ENCODE results near the gene TNFRSF1A. TPM values are rescaled to one million over a fixed set of nuclear protein-coding genes. Genes with fewer than 3 reads are reported as not detected.

Gene TNFRSF1A
- total and polyA plus RNA-seq, 9 of the 15 experiments (the other 6 are each of a cell fraction or from before 2014, with no cell fraction given): 0.76 to 43.5 (median 30.0) TPM

DNA sequence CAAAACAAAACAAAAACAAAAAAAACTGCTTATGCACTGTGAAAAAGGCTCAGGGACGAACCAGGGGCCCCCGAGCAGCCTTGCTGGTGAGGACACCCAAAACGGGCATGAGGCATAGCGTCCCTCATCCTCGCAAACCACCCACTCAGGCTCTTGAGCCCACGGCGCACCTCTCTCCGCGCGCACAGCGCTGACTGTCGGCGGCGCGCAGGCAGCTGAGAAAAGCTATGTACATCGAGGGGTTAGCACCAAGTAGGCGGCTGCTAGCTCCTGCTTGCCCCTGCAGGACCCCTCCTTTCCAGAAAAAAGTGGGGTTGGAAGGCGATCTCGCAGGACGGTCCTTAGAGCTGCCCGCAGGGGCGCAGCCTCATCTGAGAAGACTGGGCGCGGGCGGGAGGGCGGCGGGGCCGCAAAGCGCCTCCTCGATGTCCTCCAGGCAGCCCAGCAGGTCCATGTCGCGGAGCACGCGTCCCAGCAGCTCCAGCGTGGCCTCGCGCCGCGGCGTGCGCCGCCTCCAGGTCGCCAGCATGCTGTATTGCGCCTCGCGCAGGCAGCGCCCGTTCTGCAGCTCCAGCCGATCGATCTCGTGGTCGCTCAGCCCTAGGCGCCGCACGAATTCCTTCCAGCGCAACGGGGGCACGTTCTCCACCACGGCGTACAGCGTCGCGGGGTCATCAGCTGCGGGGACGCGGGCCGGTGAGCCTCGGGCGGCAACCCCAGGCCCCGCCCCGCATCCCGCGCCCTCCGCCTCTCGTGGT, 12.8 kb downstream of the TNFRSF1A start:
- no peak for FAIRE-seq
- CTCF ChIA-PET (ENCODE audit: low intra/inter-chr PET ratio): interaction anchor here (0.6 kb wide), 1 partner anchor 211 kb away, joined by 3 read pairs; no protein-coding TSS in a partner anchor
- no TSS peak for BruUV-seq (replicated peaks)
- no peaks in the 10 kb centered on the region for H3K27me3 ChIP-seq (ENCODE audit: control insufficient read depth in 2 of 2, insufficient read depth in 2 of 2, low read length in 2 of 2)
- POLR2A ChIA-PET: interaction anchor here (0.7 to 1.0 kb wide), 3 partner anchors 11 to 43 kb away, joined by 3 to 4 read pairs (median 3); no protein-coding TSS in a partner anchor
- no peak for DNase-seq (ENCODE audit: extremely low read depth in 1 of 4, low spot score in 3 of 4)
- H3K4me3 ChIP-seq: no peak overlapping the region
- in situ Hi-C loops (cut with MboI): no loop called here
- peaks cover 53% of the 10 kb centered on the region; the same call in 2 of the 3 replicates for H3K36me3 ChIP-seq (ENCODE audit: control insufficient read depth, insufficient read depth, low read length)
- no peaks in the 10 kb centered on the region for H3K9me3 ChIP-seq (replicated peaks; ENCODE audit: control insufficient read depth, insufficient read depth, low read depth, low read length)
- intact Hi-C loops (cut with micrococcal nuclease): loop anchor here (5.0 to 10.0 kb wide), 2 partner anchors 93 to 206 kb away; partner anchors contain the start of gene GAPDH
- no peak overlapping the region for H3K9ac ChIP-seq (ENCODE audit: insufficient read depth in 1 of 2, low read depth in 2 of 2, low read length in 2 of 2)
- H3K27ac ChIP-seq (ENCODE audit: extremely low read depth, low read depth, low read length): no peak overlapping the region
- no peak overlapping the region for H3K4me2 ChIP-seq (ENCODE audit: insufficient read depth, low read length)
- no peaks in the 10 kb centered on the region; the same call in 2 of the 3 replicates for H3K79me2 ChIP-seq (ENCODE audit: control insufficient read depth, insufficient read depth, low read length)
- TF ChIP-seq, protein P1, sequence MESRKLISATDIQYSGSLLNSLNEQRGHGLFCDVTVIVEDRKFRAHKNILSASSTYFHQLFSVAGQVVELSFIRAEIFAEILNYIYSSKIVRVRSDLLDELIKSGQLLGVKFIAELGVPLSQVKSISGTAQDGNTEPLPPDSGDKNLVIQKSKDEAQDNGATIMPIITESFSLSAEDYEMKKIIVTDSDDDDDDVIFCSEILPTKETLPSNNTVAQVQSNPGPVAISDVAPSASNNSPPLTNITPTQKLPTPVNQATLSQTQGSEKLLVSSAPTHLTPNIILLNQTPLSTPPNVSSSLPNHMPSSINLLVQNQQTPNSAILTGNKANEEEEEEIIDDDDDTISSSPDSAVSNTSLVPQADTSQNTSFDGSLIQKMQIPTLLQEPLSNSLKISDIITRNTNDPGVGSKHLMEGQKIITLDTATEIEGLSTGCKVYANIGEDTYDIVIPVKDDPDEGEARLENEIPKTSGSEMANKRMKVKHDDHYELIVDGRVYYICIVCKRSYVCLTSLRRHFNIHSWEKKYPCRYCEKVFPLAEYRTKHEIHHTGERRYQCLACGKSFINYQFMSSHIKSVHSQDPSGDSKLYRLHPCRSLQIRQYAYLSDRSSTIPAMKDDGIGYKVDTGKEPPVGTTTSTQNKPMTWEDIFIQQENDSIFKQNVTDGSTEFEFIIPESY (CRISPR knock-in tag; IDR thresholded peaks at IDR 0.05): peak; percentile 94
- TF ChIP-seq RBFOX2 (IDR thresholded peaks at IDR 0.05; ENCODE audit: low read depth, low read length) (peak; percentile 48; the same call in 1 of the 2 replicates), POLR2G (IDR thresholded peaks at IDR 0.05; ENCODE audit: low read depth, low read length) (peak; percentile 58), NFE2L1 (tag; IDR thresholded peaks at IDR 0.05; ENCODE audit: borderline replicate concordance, low read depth) (no peak)
- no peak overlapping the region for H2AFZ ChIP-seq (ENCODE audit: low read depth, low read length)
- no peak for ATAC-seq
- no peaks in the 10 kb centered on the region for H3K9me1 ChIP-seq (ENCODE audit: control insufficient read depth, insufficient read depth, low read length)
- peaks cover 5 to 10% of the 10 kb centered on the region in 2 experiments; a peak in 4 of 5 replicates for H3K4me1 ChIP-seq (replicated peaks in 1 of 2; ENCODE audit: control insufficient read depth in 2 of 2, insufficient read depth in 2 of 2, low read length in 2 of 2)
- WGBS (ENCODE audit: insufficient coverage, low coverage, missing lambda C conversion rate): 95% methylated on average over 23 of the region's 75 CpGs
- no peaks in the 10 kb centered on the region for H4K20me1 ChIP-seq (replicated peaks; ENCODE audit: control insufficient read depth, insufficient read depth, low read length)

Measured in K562 (cell line).